ENCODE data around the gene RPTOR.

Gene RPTOR

DNA sequence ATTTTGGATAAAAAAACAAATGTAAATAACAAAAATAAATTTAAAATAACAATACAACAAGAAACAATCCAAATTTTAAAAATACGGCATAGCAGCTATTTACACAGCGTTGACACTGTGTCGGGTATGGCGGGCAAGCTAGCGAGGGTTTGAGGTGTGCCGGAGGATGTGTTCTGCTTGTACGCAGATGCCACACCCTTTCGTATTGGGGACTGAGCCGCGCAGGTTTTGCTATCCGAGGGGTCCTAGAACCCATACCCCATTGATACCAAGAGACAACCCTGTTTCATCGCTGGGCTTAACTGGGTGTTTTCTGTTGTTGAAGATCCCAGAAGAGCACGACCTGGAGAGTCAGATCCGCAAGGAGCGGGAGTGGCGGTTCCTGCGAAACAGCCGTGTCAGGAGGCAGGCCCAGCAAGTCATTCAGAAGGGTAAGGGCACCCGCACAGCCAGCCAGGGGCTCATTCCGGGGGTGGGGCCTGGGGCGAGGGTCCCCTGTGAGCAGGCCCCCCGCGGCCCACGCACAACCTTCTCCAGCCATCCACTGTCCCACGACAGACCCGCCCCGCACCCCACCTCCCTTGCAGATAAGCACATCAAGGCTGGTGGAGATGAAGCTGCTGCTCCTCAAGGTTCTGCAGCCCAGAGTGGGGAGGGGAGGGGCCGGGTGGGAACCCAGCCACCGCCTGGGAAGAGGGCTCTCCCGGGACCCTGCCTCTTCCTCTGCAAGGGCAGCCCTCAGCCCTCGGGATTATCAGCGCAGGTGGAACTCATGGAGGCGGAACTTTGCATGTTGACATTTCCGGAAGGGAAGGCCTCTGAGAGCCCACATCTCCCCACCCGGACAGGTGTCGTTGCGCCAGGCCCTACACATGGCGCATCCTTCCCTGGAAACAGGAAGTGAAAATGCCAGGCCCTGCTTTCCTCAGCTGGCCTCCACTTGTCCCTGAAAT is 395.8 kb downstream of the RPTOR start:
- DNase-seq: no peak

DNA sequence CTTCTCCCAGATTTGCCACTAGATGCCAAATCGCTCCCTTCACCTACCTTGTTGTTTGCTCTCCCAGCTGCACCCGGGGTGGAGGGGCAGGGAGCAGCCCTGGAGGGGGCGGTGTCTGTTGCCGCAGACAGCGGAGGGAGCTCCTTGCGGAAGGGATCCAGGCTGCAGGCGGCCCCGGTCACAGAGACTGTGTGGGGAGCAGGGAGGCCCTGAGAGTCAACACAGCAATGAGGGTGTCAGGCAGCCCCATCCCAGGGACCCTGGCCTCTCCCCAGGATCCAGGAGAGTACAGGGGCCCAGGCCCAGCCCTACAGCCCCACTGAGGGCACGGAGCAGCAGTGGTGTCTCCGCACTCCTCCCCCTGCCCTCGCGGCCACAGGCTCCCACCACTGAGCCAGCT is 396.5 kb downstream of the RPTOR start:
- DNase-seq: no peak

DNA sequence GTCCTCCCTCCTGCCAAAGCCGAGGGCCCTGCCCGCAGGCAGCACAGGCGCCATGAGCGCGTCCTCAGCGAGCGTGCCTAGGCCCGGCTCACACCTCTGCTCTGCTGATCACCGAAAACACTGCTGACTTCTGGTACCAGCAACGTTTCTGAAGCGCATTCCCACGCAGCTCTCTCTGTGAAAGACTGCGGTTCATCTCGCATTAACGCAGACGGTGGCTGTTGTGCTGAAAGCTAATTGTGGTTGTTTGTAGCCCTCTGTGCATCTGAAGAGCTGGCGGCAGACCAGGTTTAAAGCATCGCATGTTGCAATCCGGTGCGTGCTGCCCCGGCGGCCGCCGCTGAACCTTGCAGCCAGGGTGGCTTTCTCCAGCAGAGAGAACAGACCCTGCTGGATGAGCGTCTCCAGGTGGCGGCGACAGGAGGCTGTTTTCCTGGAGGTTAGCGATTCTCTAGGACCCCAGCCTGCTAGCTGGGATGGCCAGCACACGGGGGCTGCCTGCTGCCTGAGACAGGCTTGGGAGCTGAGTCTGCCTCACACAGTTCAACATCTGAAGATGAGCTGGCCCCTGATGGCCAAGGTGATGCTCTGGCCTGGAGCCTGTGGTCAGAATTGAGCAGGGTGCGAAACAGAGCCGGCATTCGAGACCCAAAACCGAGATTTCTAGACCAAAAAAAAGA is 397.2 kb downstream of the RPTOR start:
- no peak for DNase-seq

GRCh38 chr17:80942423-80943345 is 398.0 kb downstream of the RPTOR start:
- no peak for DNase-seq

DNA sequence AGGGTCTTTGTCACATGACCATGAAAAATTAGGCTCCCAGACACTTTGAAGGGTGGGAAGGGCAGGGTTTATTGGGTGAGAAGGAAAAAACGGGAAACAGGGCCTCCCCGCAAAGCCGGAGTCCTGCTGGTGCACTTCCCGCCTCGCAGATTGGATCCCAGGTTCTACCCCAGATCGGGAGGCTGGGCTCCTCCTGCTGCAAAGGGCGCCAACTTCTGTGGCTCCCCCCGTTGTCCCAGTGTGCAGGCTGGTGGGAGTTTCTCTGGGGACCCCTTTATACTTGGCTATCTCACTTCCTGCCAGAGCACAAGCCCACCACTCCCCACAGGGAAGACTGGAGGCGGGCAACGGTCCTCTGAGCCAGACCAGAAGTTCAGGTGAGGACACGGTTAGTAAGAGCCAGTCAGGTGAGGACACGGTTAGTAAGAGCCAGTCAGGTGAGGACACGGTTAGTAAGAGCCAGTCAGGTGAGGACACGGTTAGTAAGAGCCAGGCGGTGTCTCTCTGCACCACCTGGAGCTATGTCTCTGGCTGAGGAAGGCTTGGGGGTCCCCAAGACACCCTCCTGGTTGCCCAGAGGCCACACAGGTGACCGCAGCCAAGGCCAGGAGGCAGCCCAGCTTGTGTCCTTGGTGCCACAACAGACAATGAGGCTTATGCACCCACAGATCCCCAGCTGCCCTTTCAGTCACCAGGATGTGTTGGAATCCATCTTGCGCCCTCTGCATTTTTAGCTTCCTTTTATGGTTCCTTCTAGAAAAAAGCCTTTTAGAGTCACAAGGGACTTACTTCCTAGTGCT is 398.9 kb downstream of the RPTOR start:
- DNase-seq: no peak

DNA sequence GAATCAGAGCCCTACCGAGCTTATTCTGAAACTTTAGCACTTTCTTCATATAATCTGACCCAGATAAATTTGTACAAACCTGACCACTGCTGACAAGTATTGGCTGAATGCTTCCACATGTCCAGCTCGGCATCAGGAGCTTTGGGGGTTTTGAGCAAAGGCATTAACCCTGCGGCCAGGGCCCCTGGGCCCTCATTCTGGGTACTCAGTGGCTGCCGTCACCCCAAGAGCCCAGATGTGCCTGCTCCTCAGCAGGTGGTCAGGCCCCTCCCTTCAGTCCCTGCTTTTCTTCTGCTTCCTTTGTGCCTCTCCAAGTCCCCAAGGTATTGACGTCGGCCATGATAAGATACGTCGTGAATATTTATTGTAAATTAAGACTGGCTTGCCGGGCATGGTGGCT is 399.7 kb downstream of the RPTOR start:
- no peak for DNase-seq

DNA sequence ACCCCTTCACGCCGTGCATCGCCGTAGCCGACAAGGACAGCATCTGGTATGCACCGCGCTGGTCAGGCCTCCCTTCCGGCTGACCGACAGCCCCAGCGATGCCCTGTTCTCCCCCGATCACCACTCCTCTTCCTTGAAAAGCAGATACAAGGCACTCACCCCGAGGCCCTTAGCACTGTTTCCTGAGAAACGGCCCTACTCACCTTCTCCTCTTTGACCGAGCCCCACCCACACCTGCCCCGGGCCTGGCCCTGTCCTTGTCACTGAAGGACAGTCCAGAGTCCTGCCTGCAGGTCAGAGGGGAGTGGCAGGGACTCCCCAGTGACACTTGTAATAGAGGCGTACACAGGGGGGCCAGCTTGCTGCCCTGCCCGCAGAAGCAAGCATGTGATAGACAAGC is 401.1 kb downstream of the RPTOR start:
- DNase-seq: no peak

- DNase-seq: no peak
Observed at GRCh38 chr17:80946449-80946848, 401.8 kb downstream of the RPTOR start.

- no peak for DNase-seq
Observed at GRCh38 chr17:80947200-80947940, 402.7 kb downstream of the RPTOR start.

DNA sequence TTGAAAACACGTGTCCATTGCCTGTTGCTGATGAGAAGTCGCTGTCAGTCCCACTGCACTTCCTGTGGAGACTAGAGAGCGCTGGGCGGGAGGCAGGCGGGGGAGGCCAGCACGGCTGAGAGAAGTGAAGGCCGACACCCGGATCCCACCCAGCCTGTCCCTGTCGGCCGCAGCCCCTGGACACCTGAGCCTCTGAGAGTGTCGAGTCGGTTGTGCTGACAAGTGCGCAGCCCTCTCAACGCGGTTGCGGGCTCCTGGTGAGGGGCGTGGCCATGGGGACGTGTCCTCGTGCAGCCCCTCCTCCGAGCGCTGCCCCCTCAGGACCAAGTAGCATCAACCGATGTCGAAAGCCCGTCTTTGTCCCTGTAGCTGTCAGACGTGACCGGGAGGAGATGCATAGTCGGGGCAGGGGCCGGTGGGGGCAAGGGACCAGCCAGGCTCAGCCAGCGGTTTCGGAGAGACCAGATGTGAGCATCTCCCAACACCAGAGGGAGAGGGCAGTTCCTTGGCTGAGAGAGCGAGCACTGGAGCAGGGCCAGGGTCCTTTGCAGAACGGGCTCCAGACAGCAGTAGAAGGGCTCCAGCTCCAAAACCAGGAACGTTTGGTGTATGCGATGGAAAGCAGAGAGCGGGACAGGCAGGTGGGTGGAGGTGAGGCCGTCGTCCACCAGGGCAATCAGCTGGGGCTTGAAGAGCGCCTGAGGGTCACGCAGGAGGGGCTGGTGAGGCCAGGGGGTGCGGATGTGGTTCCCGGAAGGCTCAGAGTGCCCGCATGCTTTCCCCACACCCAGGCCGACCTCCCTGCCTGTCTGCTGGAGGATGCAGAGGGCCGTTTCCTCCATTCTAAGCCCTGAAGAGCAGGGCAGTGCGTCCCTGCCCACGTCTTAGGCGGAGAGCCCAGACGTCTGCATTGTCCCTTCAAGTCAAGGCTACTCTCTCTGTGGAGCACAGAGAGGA is 403.7 kb downstream of the RPTOR start:
- no peak for DNase-seq

DNA sequence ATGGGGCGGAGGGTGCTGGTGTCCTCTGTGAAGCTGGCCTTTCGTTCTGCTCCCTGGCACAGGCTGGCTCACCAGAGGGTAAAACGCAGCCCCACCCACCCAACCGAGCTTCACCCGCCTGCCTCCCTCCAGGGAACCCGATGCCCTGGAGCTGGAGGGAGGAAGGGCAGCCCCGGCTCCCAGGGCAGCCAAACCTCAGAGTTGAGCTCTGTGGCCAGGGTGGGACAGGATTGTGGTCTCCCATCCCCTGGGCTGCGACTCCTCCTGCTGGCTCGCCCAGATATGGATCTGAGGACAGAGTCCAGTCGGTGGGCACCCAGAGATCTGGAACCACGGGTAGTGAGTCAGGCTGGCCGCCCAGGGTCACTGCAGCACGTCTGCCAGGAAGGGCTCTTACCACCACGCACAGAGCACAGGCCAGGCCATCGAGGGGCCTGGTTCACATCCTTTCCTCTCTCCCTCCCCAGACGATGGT is 404.4 kb downstream of the RPTOR start:
- no peak for DNase-seq

- DNase-seq: no peak
Observed at GRCh38 chr17:80949451-80950421, 405.1 kb downstream of the RPTOR start.

GRCh38 chr17:80950466-80951120 is 406.0 kb downstream of the RPTOR start:
- no peak for DNase-seq

DNA sequence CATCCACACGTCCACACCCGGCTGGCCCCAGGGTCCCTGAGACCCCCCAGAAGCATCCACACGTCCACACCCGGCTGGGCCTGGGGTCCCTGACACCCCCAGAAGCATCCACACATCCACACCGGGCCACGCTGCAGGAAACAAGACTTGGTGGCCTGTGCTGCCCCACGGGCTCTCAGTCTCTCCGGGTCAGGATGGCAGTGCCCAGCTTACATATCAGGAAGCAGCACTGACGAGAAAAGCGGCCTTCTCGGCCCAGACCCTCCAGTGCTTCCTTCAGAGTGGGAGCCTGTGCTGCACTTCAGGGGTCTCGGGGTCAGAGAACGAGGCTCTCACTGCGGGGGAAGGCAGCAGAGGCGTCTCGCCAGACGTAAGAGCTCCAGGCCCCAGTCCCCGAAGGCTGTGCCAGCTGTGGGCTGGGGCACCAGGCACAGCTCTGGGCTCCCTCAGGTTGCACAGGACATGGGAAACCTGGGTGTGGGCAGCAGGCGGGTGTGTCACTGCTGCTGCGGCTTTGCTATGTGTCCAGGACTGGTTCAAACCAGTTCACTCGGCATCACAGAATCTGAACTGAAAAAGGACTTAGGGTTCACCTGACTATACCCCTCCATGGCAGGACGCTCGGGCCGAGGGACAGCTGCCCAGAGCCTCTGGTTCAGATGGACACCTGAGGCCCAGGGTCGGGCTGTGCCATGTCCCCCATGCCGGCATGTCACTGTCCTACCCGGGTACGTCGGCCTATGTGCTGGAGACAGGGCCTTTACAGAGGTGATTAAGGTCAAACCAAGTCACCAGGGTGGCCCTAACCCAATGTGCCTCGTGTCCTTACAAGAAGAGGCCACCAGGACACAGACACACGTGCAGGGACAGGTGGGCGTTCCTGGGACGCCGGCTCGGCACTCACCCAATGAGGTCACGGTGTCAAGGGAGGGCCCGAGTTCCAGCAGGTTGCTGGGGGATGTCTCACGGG is 406.8 kb downstream of the RPTOR start:
- no peak for DNase-seq

DNA sequence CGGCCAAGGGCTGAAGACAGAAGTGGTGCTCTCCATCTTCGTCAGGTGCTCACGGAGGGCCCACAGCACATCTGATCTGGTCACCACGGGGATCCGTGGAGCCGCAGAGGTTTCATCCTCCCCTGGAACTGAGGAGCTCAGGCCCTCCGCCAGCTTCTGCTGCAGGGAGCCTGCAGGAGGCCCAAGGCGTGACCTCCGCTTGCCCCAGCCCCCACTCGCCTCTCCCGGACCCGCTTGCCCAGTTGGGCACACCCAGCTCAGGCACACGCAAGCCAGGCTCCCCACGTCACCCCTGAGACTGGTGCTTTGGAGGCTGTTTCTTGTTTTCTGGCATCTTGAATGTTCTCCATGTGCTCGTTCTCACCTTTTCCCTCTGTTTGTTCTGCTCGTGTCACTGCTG is 407.7 kb downstream of the RPTOR start:
- no peak for DNase-seq

DNA sequence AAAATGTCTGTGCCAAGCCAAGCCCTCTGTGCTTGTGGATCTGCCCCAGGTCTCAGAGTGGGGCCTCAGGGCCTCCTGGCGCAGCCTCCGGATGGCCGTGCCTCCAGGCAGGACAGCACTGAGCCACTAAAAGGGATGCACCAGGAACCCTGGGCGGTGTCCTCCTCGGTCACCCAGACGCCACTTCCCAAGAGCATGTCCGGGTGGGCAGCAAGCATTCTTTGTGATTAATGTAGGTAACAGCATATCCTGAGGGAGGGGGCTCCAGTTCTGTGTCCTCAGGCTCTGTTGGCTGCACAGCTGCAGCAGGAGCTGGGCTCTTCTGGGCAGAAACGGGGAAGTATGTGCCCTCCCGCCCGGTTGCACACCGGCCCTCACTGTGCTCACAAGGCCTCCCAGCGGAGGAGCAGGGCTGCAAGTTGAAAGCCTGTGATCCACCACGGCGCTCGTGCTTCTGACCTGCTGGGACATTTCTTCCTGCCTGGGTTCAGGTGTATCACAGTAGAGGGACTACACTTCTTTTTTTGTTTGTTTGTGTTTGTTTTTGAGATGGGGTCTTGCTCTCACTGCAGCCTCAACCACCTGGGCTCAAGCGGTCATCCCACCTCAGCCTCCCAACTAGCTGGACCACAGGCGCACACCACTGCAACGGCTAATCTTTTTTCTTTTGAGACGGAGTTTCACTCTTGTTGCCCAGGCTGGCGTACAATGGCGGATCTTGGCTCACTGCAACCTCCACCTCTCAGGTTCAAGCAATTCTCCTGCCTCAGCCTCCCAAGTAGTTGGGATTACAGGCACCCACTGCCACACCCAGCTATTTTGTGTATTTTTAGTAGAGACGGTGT is 409.1 kb downstream of the RPTOR start:
- no peak for DNase-seq

All from NCI-H2227 treated with DMSO at 0.1 percent for 48 hours (cell line).